NT2/D1 (cell line): Measurements from ENCODE around the gene LRRIQ4.

Experiments
- SUZ12 ChIP-seq: IDR thresholded peaks from 2 replicates; pipeline ENCODE4 v1.6.1; 2011; ENCODE audit not compliant: insufficient read length, insufficient read depth; ENCODE audit errors: extremely low read depth
- ZNF274 ChIP-seq: IDR thresholded peaks from 2 replicates; pipeline ENCODE4 v1.6.1; 2011; ENCODE audit warnings: mild to moderate bottlenecking, low read depth, low read length

GRCh38 chr3:169813278-169813677, 608 bp downstream of the LRRIQ4 start:
- TF ChIP-seq SUZ12, result no peak
- no peak for TF ChIP-seq ZNF274
